ENCODE measurements around the gene NFE2.

DNA sequence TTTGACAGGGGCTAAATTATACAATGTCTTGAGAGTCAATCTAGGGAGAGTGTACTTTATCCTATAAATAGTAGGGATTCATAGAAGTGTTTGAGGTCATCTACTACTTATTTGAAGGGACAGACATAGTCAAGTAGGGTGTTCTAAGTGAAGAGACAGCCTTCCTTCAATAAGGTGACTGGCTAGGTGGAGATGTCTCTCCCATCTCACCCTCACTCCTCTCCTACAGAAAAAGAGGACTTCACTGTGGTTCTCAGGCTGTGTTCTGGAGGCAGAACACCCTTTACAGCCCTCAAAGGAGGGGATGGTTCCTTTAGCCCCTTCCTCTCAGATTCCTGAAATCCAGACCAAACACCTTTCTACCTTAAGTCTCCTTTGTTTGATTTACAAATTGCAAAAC is 2.8 kb upstream of the NFE2 start:
- TF ChIP-seq POLR2A (IDR thresholded peaks at IDR 0.05; ENCODE audit: low read length), result no peak
- TF ChIP-seq GATA1 (IDR thresholded peaks at IDR 0.05; ENCODE audit: low read depth, low read length), result no peak
